GM06990 (cell line): ENCODE data around the gene NTPCR.

ENCODE experiments used
- DNase-seq: peaks from one replicate; pipeline ENCODE4 v3.0.0-alpha.2; 2011; ENCODE audit not compliant: insufficient read length; ENCODE audit errors: extremely low read depth
- H3K27me3 ChIP-seq: replicated peaks from 2 replicates; pipeline ENCODE4 v1.6.0; 2011; ENCODE audit warnings: low read length; ENCODE audit not compliant: control insufficient read depth, insufficient read depth
- H3K36me3 ChIP-seq: 2 replicates; pipeline ENCODE4 v1.5.1; 2011; ENCODE audit warnings: low read length; ENCODE audit not compliant: control insufficient read depth, insufficient read depth
- H3K4me3 ChIP-seq: replicated peaks from 2 replicates; pipeline ENCODE4 v1.5.1; 2011; ENCODE audit warnings: low read depth, mild to moderate bottlenecking, control low read depth, low read length
- CTCF ChIP-seq: IDR thresholded peaks from 2 replicates; pipeline ENCODE4 v1.5.1; 2011; ENCODE audit warnings: low read length, control low read depth, mild to moderate bottlenecking, inconsistent platforms; ENCODE audit not compliant: insufficient read depth, poor library complexity, severe bottlenecking

The NTPCR gene

DNA sequence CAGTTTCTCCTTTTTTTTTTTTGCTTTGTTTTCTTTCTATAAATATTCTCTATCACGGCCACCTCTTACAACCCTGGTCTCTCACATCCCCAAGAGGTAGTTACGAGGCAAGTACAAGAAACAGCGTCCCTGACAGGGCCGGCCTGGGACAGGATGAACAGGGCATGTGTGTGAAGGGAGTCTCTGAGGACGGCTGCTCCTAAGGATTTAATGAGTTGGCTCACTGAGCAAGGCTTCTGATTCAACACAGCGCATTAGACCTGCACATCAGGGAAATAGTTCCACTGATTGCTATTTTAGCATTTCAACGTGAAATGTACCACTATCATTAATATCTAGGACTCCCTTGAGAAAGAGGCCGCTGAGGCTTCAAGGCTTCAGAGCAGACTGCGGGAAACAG, 54.0 kb downstream of the NTPCR start:
- H3K36me3 ChIP-seq: peaks cover 1% of the 10 kb centered on the region; the same call in 1 of the 2 replicates
- H3K4me3 ChIP-seq: no peak overlapping the region
- DNase-seq: no peak
- H3K27me3 ChIP-seq: no peaks in the 10 kb centered on the region
- no peak for TF ChIP-seq CTCF

GRCh38 chr1:233005156-233005555, 54.7 kb downstream of the NTPCR start:
- no peak for DNase-seq
- Histone ChIP-seq H3K36me3 (peaks cover 1% of the 10 kb centered on the region; the same call in 1 of the 2 replicates), H3K4me3 (no peak overlapping the region), H3K27me3 (no peaks in the 10 kb centered on the region)
- no peak for TF ChIP-seq CTCF

DNA sequence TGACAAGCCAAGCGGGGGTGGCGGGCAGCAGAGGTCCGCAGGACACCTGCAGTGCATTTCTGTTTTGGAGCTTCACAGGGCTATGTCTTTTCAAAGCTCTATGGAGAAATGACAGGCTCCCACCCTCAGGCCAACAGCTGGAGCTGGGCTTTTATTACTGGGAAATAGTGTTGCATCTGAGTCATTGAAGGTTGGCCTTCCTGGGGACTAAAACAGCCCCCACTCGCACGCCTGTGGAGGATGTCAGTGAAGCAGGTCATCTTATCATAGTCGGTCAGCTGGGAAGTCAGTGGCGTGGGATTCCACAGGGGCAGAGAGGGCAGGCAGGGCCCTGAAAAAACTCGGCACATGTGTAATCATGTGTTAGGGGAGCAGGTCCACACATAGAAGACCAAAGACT, 55.3 kb downstream of the NTPCR start:
- TF ChIP-seq CTCF: no peak
- Histone ChIP-seq H3K27me3 (no peaks in the 10 kb centered on the region), H3K4me3 (no peak overlapping the region), H3K36me3 (no peaks in the 10 kb centered on the region)
- no peak for DNase-seq

- Histone ChIP-seq H3K4me3 (no peak overlapping the region), H3K27me3 (no peaks in the 10 kb centered on the region), H3K36me3 (no peaks in the 10 kb centered on the region)
- no peak for DNase-seq
- no peak for TF ChIP-seq CTCF
Measured at GRCh38 chr1:233006108-233006507, 55.7 kb downstream of the NTPCR start.

DNA sequence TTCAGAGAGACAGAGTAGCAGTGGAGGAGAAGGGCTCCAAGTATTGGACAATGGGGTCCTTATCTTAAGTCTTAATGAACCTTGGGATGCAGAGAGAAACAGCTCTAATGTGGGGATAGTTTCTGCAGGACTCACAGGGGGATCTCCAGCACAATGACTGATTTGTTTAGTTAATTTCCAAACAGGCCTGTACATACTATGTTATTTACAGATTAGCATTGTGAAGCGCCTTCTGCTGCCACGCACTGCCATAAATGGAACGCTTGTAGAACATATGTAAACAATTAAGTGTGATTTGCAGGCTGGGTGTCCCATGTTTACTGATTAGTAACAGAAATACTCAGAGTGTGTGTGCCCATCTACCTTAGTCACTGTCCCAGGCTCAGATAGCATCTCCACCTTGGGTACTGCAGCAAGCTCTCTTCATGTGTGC, 56.1 kb downstream of the NTPCR start:
- no peaks in the 10 kb centered on the region for H3K27me3 ChIP-seq
- no peaks in the 10 kb centered on the region for H3K36me3 ChIP-seq
- DNase-seq: no peak
- H3K4me3 ChIP-seq: no peak overlapping the region
- TF ChIP-seq CTCF: no peak

GRCh38 chr1:233010146-233010545, 59.7 kb downstream of the NTPCR start:
- no peaks in the 10 kb centered on the region for H3K36me3 ChIP-seq
- H3K4me3 ChIP-seq: no peak overlapping the region
- no peaks in the 10 kb centered on the region for H3K27me3 ChIP-seq
- no peak for DNase-seq
- TF ChIP-seq CTCF: no peak
